A673 (cell line): Measurements from ENCODE around the gene ITPR1. TPM values are rescaled to one million over a fixed set of nuclear protein-coding genes. Genes with fewer than 3 reads are reported as not detected.

ENCODE experiments used
- BruUV-seq: library from RNA; stranded (reverse); fragments of 400-500 nt; replicated peaks from 2 replicates; lab custom pipeline; 2021; lab: Mats Ljungman, UMichigan
- CTCF ChIA-PET: fragments of 300-600 bp; sonication (Branson Sonifier 250); formaldehyde crosslinking; loops from one replicate; lab custom pipeline; 2022; ENCODE audit warnings: antibody characterized with exemption; lab: Charles Lee
- POLR2A ChIA-PET: fragments of 300-600 bp; sonication (Branson Sonifier 250); formaldehyde crosslinking; loops from one replicate; lab custom pipeline; 2022; ENCODE audit warnings: antibody characterized with exemption; ENCODE audit not compliant: low non-redundant PET; lab: Charles Lee
- DNase-seq: peaks from one replicate; pipeline ENCODE4 v3.0.0-alpha.2; 2015; ENCODE audit warnings: low spot score
- H3K27ac ChIP-seq: fragments of 200-600 bp; sonication (generic); 2 replicates; pipeline ENCODE4 v1.5.1; 2016; ENCODE audit warnings: mixed run types, low read depth, mild to moderate bottlenecking, mixed read lengths, antibody characterized with exemption, low read length; ENCODE audit not compliant: poor library complexity, severe bottlenecking
- H3K27me3 ChIP-seq: fragments of 200-600 bp; sonication (generic); replicated peaks from 2 replicates; pipeline ENCODE4 v1.6.1; 2017; ENCODE audit warnings: mixed run types, low read depth, mild to moderate bottlenecking, mixed read lengths, antibody characterized with exemption, low read length; ENCODE audit not compliant: insufficient read depth, poor library complexity
- H3K36me3 ChIP-seq: fragments of 200-600 bp; sonication (generic); 2 replicates; pipeline ENCODE4 v1.6.1; 2016; ENCODE audit warnings: mixed run types, mild to moderate bottlenecking, mixed read lengths, antibody characterized with exemption, low read length; ENCODE audit not compliant: insufficient read depth, poor library complexity, severe bottlenecking
- H3K4me1 ChIP-seq: fragments of 200-600 bp; sonication (generic); 2 replicates; pipeline ENCODE4 v1.6.1; 2017; ENCODE audit warnings: mixed run types, mild to moderate bottlenecking, mixed read lengths, antibody characterized with exemption, low read length; ENCODE audit not compliant: insufficient read depth, poor library complexity, severe bottlenecking
- H3K4me3 ChIP-seq: fragments of 200-600 bp; sonication (generic); 2 replicates; pipeline ENCODE4 v1.5.1; 2016; ENCODE audit warnings: low read depth, mixed run types, mild to moderate bottlenecking, mixed read lengths, low read length; ENCODE audit not compliant: poor library complexity, severe bottlenecking
- H3K9me3 ChIP-seq: fragments of 200-600 bp; sonication (generic); 2 replicates; pipeline ENCODE4 v1.6.1; 2016; ENCODE audit warnings: mixed run types, low read depth, mild to moderate bottlenecking, mixed read lengths, antibody characterized with exemption, low read length; ENCODE audit not compliant: poor library complexity, severe bottlenecking
- EZH2 ChIP-seq: fragments of 200-600 bp; sonication (generic); IDR thresholded peaks from 2 replicates; pipeline ENCODE4 v1.6.1; 2017; ENCODE audit warnings: borderline replicate concordance, low read depth, mild to moderate bottlenecking, mixed read lengths, antibody characterized with exemption, low read length; ENCODE audit not compliant: poor library complexity, severe bottlenecking
- intact Hi-C: fragments of 100-400 bp; cut with micrococcal nuclease; formaldehyde crosslinking; loops from one replicate; pipeline ENCODE4 v1.10.0; 2022; ENCODE audit not compliant: unreplicated experiment
- total RNA-seq: library from RNA; stranded (reverse); gene quantifications from 2 replicates; pipeline ENCODE4 v1.2.3, GENCODE V29; 2021
- TF ChIP-seq, protein P1 (sequence below): fragments of 300-800, 200-600 bp; sonication (generic); conservative IDR thresholded peaks from 2 replicates; pipeline ENCODE4 v1.5.1; 2017; ENCODE audit warnings: low read depth, mild to moderate bottlenecking, antibody characterized with exemption, low read length, moderate library complexity, mixed read lengths

Gene ITPR1
- total RNA-seq, 1 experiment from 2014 or later = 8.6 TPM

DNA sequence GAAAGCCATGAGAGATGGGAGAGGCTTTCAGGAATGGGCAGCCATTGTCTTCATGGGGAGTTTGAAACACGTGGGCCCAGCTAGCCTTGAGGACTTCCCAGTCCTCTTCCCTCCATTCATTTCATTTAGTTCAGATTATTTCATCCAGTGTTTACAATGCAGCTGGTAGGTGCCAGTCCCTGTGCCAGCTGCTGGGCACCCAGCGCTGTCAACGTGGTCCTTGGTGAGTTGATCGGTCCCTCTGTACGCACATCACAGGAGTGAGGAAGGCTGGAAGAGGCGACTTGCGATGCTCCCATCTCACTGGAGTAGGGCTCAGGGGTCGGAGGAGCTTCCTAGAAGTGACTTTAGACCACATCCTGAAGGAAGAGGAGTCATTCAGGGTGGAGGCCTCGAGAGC is 279.7 kb downstream of the ITPR1 start:
- Histone ChIP-seq H3K9me3 (no peaks in the 10 kb centered on the region), H3K4me1 (no peaks in the 10 kb centered on the region), H3K27ac (no peak overlapping the region), H3K36me3 (no peaks in the 10 kb centered on the region), H3K27me3 (no peaks in the 10 kb centered on the region), H3K4me3 (no peak overlapping the region)
- DNase-seq = no peak
- intact Hi-C loops = no loop called here
- POLR2A ChIA-PET = no interaction called here
- CTCF ChIA-PET = no interaction called here
- no TSS peak for BruUV-seq
- no peak for TF ChIP-seq EZH2
- TF ChIP-seq, protein P1, sequence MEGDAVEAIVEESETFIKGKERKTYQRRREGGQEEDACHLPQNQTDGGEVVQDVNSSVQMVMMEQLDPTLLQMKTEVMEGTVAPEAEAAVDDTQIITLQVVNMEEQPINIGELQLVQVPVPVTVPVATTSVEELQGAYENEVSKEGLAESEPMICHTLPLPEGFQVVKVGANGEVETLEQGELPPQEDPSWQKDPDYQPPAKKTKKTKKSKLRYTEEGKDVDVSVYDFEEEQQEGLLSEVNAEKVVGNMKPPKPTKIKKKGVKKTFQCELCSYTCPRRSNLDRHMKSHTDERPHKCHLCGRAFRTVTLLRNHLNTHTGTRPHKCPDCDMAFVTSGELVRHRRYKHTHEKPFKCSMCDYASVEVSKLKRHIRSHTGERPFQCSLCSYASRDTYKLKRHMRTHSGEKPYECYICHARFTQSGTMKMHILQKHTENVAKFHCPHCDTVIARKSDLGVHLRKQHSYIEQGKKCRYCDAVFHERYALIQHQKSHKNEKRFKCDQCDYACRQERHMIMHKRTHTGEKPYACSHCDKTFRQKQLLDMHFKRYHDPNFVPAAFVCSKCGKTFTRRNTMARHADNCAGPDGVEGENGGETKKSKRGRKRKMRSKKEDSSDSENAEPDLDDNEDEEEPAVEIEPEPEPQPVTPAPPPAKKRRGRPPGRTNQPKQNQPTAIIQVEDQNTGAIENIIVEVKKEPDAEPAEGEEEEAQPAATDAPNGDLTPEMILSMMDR = no peak

DNA sequence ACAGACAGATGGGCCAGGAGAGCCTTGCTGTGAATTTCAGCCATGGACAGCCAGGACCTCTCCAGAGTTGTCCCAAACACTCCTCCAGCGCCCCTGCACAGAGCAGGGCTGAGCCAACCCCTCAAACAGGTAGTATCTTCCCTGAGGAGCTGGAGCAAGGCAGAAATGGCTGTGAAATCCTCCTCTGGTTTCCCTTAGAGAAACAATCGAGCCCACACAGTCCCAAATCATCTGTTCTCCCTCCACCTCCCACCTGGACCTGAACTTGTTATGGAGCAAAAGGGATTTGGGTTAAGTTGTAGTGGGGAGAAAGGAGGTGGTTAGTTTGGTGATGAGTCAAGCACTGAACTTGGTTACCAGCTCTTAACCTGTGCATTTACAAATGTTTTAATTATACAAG is 280.4 kb downstream of the ITPR1 start:
- intact Hi-C loops = no loop called here
- no peaks in the 10 kb centered on the region for H3K9me3 ChIP-seq
- H3K4me1 ChIP-seq = no peaks in the 10 kb centered on the region
- no peaks in the 10 kb centered on the region for H3K27me3 ChIP-seq
- no peaks in the 10 kb centered on the region for H3K36me3 ChIP-seq
- no peak for DNase-seq
- TF ChIP-seq EZH2 = no peak
- TF ChIP-seq, protein P1 = no peak
- POLR2A ChIA-PET = no interaction called here
- CTCF ChIA-PET = no interaction called here
- H3K27ac ChIP-seq = no peak overlapping the region
- no TSS peak for BruUV-seq
- H3K4me3 ChIP-seq = no peak overlapping the region

DNA sequence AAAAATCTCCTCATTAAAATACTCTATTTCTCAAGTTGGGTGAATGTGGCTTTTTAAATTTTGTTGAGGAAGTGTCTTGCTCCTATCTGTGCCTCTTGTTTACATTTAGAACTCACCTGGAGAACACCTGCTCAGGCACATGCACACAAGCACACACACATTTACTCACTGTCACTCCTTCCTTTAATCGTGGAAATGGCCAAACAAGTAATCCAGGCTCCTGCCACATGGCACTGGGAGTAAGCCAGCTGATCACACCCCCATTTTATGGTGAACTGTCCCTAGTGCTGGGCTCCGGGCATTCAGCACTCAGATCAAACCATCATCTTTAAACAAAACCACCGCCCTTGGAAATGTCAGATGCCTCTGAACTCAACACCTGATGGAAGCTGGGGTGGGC is 281.4 kb downstream of the ITPR1 start:
- intact Hi-C loops = no loop called here
- ChIA-PET CTCF (no interaction called here), POLR2A (no interaction called here)
- no peak for DNase-seq
- Histone ChIP-seq H3K36me3 (no peaks in the 10 kb centered on the region), H3K9me3 (no peaks in the 10 kb centered on the region), H3K27me3 (no peaks in the 10 kb centered on the region), H3K27ac (no peak overlapping the region), H3K4me1 (no peaks in the 10 kb centered on the region), H3K4me3 (no peak overlapping the region)
- TF ChIP-seq, protein P1 = no peak
- TF ChIP-seq EZH2 = no peak
- BruUV-seq = no TSS peak
